GM18873 (cell line): ENCODE results near the gene TRAF3IP1.

Source experiments
- ATAC-seq: cut with Tn5 transposase; IDR thresholded peaks from one replicate; pipeline ENCODE4 v1.9.1; 2021; ENCODE audit warnings: mild to moderate bottlenecking, moderate library complexity, moderate number of reproducible peaks; ENCODE audit not compliant: unreplicated experiment, low FRiP score

Gene TRAF3IP1

DNA sequence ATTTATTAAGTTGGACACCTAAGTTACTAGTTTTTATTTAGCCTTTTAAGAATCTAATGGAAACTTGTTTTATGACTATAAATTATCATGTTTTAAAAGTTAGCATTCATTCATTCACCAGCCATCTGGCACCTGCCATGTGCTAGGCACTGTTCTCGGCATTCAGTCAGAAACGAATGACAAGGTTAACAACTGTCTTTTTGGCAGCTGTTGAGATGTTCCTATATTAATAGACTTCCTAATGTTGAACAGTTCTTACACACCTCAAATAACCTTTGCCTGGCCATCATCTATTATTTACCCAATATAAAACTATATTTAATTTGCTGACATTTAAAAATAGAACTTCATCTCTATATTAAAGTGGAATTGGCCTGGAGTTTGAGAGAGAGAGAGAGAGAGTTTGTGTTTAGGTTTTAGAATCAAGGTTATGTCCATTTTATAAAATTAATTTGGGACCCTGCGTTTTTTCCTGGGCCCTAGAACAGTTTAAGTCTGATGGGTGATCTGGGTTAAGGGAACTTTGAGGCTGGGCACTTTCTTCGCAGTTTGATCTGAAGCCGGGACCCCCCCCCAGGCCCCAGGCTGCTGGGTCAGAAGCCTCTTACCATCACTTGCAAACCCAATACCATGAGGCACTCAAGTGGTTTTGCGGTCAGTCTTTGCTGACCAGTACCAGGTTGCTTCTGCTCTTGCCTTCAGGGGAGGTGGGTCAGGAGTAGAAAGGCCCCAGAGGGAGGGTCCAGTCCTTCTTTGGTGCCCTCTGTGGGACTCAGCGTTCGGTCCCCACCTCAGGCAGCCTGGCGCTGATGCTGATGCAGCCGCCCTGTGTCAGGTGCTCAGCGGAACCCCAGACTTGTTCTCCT lies 58.1 kb downstream of the TRAF3IP1 start:
- no peak for ATAC-seq

GRCh38 chr2:238379096-238379810 lies 58.9 kb downstream of the TRAF3IP1 start:
- no peak for ATAC-seq

- ATAC-seq: no peak
Measured at GRCh38 chr2:238380336-238380735, 60.0 kb downstream of the TRAF3IP1 start.

GRCh38 chr2:238380785-238381184 lies 60.5 kb downstream of the TRAF3IP1 start:
- ATAC-seq: no peak

DNA sequence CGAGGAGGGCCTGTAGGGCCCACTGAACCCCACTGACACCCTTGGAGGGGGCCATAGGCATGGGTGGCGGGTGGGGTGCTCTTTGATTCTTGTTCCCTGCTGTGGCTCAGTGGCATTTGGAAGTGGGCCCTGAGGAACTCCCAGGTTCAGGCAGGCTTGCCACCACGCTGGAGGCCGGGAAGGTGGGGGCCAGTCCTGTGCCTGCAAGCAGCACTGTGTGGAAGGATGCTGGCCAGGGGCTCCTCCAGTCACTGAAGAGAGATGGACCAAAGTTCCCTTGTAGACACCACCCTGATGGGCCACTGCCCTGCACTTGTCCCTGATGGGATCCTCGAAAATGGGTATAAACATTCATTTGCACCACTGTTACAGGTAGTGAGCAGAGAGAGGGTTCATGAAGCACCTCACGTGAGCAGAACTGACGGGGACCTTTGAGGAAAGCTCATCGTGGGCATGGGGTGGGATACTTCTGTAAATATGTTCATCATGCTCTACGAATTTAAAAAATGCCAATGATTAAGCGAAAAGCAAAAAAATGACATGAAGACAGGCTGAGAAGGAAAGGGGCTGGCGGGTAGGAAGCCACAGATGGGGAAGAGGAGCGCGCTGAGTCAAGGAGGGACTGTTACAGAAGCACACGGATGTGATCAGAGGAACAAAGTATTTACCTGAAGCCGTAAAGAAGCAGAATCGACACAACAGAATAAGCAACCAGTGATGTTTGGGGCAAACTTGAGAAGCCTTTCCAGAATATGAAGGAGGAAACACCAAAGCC lies 61.2 kb downstream of the TRAF3IP1 start:
- no peak for ATAC-seq

DNA sequence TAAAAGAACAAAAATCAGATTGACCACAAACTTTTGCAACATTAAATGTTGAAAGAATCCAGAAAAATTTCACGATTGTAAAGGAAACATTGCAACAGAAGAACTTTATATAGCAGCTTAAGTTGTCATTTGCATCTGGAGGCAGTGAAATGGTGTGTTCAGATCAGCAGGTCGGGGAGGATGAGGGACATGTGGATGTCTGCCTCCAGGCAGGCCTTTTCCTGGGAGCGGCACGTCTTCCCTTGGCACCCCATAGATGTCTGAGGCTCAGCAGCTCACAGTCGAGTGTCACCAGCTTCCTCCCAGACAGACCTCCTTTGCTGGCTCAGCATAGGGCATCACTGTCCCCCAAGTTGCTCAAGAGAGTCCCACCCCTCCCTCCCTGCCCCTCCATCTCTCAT lies 62.1 kb downstream of the TRAF3IP1 start:
- ATAC-seq: no peak

DNA sequence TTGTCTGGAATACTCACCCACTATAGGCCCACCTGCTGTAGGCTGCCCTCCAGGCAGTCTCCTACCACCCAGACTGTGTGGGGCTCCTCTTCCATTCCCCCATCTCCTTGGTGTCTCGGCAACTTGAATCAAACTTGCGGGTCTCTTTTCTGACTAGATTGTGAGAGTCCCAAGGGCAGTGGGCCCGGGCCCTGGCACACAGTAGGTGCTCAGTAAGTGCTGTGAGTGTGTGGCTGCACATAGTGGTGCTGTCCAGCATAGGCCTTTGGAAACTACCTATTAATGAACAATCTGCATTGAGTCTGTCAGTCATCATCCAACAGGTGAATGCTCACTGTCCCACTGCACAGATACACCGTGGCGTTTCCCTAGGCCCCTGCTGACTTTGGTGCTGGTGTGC lies 62.8 kb downstream of the TRAF3IP1 start:
- ATAC-seq: no peak

DNA sequence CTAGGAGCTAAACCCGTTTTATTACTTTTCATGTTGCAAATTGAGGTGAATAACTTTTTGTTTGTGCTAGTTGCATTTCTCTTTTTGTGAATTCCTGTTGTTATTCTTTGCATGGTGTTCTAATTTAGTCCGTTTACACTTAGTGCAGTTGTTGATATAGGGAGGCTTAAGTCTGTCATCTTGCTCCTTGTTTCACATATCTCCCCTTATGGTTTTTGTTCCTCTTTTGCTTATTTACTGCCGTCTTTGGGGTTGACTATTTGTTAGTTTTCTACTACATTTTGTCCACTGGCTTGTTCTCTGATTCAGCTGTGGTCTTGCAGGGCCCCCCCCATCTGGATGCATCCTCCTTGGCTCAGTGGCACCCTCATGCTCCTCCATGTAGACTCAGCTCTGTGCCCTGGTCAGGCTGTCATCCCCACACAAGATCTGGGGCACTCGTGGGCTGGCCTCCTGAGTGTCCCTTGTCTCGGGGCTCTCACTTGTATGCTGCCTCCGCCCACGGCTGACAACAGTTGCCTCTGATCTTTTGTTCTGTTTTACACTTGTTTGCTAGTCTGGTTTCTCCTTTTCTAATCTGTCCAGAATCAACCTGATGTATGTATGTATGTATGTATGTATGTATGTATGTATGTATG lies 63.5 kb downstream of the TRAF3IP1 start:
- no peak for ATAC-seq

- ATAC-seq: no peak
Measured at GRCh38 chr2:238387332-238387731, 67.0 kb downstream of the TRAF3IP1 start.

GRCh38 chr2:238388794-238389193 lies 68.5 kb downstream of the TRAF3IP1 start:
- no peak for ATAC-seq

DNA sequence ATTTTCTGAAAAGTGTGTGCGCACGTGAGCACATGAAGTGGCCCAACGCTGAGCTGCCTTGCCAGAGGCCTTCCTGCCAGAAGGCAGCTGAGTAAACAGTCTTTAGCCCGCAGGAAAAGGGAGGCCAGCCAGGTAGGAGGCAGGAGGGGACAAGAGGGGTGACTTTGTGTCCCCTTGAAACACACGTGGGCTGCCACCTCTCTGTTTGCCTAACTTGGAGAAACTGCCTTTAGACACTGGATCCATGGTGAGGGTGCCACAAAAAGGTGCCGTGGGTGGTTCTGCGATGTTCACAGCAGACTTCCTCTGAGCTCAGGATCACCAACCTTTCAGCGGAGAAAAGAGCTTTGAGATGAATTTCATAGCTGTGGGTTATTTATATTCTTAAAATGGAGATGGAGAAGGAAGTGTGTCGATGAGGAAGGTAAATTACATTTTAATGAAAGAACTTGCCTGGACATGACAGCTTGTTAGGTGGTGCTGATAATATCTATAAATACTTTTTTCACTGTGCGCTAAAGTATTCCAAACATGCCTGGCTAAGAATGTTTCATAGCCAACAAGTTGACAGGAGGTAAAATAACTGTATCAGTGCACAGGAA lies 69.8 kb downstream of the TRAF3IP1 start:
- ATAC-seq: no peak

DNA sequence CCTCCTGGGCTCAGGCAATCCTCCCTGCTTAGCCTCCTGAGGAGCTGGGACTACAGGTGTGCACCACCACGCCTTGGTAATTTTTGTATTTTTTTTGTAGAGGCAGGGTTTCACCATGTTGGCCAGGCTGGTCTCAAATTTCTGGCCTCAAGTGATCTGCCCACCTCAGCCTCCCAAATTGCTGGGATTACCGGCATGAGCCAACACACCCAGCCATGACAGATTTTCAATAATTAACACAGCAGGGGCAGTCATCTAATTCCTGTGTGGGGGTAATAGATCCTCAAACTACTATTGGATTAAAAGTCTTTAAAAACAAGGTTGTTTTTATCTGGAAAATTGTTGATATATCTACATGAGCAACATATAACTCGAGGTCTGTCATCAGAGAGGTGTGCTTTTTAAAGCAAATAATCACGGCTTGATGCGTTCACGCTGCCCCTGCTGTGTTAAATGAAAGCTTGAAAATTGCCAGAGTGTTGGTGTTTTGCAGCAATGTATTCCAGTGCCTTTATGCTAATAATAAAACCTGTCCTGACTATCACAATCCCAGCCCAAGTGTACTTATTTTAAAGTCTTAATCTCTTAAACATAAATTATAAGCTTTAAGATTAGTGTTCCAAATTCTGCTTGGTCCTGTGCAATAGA lies 70.8 kb downstream of the TRAF3IP1 start:
- no peak for ATAC-seq

- ATAC-seq: no peak
Measured at GRCh38 chr2:238396663-238397062, 76.3 kb downstream of the TRAF3IP1 start.

- ATAC-seq: no peak
Measured at GRCh38 chr2:238397356-238397755, 77.0 kb downstream of the TRAF3IP1 start.

DNA sequence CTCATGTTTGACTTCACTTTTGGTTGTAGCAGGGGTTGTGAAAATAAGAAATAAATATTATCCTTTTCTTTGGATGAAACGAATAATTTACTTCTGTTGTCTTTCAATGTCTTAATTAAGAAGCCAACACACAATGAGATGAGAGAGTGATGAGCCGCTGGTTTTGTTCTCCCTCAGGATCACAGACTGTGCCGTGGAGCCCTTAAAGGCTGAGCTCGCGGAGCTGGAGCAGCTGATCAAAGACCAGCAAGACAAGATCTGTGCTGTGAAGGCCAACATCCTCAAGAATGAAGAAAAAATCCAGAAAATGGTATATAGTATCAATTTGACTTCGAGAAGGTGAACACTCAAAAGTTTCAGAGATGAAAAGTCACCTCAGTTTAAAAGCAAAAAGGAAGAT lies 78.3 kb downstream of the TRAF3IP1 start:
- ATAC-seq: no peak

- no peak for ATAC-seq
Measured at GRCh38 chr2:238399094-238399493, 78.8 kb downstream of the TRAF3IP1 start.

GRCh38 chr2:238401551-238401950 lies 81.2 kb downstream of the TRAF3IP1 start:
- no peak for ATAC-seq

DNA sequence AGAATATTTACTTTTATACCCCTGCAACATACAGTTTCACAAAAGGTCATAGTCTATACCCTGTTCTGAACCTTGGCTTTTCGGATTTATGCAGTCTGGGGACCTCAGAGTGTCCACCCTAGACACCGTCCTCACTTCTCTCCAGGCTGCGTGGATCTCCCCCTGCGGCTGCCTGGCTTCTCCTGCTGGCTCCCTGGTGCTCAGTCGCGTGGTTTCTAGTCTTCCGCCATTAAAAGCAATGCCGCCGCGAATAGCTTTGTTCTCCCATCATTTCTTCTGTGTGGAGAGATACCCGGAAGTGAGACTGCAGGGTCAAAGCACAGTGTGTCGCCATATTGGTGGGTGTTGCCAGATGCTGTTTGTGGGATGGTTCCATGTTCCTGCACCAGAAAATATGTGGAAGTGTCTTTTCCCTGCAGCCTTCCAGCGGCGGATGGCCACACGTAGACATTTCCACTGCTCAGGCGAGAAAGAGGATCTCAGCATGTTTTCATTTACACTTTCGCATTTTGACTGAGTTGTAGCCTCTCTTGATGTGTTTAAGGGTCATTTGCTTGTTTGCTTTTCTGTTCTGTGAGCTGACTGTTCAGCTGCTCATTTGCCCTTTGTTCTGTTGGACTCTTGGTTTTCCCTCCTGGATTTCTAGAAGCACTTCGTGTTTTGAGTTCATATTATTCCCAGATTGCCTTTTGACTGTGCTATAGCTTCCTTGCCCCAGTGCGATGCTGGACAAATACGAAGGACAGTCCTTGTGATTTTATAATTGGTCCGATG lies 83.5 kb downstream of the TRAF3IP1 start:
- no peak for ATAC-seq
